Raji (cell line): ENCODE results near the gene P2RY6.

Experiments used
- POLR2A ChIP-seq: IDR thresholded peaks from 2 replicates; pipeline ENCODE4 v1.6.1; 2011; ENCODE audit warnings: low read depth, low read length, control low read depth; ENCODE audit not compliant: insufficient read depth

The P2RY6 gene

DNA sequence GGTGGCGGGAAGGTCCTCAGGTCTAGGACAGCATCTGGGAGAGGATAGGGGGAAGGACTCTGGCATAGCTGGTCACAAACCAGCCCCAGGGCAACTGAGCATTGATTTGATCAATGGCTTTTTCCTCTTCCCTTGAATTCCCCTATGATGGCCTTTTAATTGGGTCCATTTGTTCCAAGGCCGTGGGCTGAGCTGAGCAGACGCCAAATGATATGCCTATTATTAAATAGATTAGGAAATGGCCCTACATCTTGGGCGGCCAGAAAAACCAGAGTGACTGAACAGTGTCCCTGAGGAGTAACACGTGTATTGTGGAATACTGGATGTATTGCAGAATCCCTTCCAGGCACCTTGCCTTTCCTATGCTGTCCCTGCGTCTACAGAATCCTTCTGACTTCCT is 26.7 kb upstream of the P2RY6 start:
- TF ChIP-seq POLR2A, result no peak

- TF ChIP-seq POLR2A, result no peak
Observed at GRCh38 chr11:73246303-73246702, 25.8 kb upstream of the P2RY6 start.

- TF ChIP-seq POLR2A, result no peak
Observed at GRCh38 chr11:73248526-73249185, 23.5 kb upstream of the P2RY6 start.

DNA sequence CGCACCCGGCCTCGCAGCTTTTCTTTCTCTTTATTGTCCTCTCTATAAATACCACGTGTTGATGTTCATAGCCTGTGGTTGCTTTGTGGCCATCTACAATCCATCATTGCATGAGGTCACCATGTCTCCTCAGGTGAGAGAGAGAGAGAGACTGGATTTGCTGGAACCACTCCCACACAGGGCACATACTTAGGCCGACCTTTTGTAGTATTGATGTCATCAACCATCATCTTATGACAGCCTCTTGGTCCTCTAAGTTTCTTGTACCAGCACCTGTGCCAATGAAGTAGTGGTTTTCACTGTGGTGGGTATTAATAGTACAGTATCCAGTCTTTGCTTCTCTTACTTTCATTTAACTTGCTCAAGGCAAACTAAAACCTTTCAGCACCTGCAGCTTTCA is 22.8 kb upstream of the P2RY6 start:
- no peak for TF ChIP-seq POLR2A

DNA sequence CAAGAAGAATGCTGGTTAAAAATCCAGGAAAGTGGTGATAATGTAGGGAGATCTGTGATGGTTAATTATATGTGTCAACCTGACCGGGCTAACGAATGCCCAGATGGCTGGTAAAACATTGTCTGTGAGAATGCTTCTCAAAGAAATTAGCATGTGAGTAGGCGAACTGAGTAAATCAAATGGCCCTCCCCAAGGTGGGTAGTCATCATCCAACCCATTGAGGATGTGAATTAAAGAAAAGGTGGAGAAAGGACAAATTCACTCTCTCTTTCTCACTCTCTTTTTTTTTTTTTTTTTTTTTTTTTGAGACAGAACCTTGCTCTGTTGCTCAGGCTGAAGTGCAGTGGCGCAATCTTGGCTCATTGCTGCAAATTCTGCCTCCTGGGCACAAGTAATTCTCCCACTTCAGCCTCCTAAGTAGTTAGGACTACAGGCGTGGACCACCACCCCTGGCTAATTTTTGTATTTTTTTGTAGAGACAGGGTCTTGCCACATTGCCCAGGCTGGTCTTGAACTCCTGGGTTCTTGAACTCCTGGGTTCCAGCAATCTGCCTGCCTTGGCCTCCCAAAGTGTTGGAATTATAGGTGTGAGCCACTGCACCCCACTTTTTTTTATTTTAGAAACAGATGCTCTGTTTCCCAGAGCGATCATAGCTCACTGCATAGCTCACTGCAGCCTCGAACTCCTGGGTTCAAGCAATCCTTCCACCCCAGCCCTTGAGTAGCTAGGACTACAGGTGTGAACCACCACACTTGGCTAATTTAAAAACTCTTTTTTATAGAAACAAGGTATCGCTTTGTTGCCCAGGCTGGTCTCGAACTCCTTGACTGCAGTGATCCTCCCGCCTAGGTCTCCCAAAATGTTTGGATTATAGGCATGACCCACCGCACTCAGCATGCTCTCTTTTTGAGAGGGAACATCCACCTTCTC is 22.0 kb upstream of the P2RY6 start:
- TF ChIP-seq POLR2A, result no peak

- no peak for TF ChIP-seq POLR2A
Observed at GRCh38 chr11:73252577-73253191, 19.5 kb upstream of the P2RY6 start.

- TF ChIP-seq POLR2A, result no peak
Observed at GRCh38 chr11:73257342-73258103, 14.6 kb upstream of the P2RY6 start.

GRCh38 chr11:73258104-73259035 is 13.8 kb upstream of the P2RY6 start:
- TF ChIP-seq POLR2A, result no peak

DNA sequence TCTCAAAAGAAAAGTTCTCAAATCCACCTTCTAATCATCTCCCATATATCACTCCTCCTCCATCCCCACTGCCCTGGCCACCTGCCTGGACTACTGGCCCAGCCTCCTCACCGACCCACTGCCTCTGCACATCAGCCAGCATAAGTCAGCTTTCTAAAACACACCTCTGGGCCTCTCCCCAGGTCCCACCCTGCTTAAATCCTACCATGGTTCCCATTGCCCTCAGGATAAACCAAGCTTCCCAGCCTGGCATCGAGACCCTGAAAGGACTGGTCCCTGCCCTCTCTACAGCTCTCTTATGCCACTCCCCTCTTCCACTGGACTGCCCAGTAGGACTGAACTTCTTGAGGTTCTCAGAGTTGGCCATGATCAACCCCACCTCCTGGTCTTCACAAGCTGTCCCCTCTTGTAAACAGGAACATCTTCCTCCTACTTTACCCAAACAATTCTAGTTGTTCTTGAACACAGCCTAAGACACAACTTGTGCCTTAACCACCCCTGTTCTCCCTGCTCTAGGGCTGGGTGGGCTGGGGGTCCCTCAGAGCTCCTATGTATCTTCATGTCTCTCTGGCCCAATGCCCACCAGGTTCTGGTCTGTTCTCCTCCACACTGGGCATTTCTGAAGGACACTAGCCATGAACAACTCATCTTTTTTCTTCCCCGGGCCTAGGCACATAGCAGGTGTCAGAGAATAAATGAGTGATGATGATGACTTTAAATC is 12.6 kb upstream of the P2RY6 start:
- no peak for TF ChIP-seq POLR2A

DNA sequence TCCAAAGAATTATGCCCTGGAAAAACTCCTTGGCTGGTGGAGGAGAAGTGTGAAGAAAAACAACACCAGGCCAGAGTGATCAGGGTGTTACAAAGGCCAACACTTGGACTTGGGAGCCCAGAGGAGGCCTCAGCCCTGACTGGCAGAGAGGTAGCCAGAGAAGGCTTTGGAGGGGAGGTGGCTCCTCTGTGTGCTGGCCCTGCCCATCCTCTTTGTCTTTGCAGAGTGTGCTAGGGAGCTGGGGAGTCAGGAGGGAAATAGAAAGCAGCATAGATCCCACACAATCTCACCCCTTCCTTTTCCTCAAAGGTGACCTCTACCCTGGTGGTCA is 12.0 kb upstream of the P2RY6 start:
- TF ChIP-seq POLR2A, result no peak

DNA sequence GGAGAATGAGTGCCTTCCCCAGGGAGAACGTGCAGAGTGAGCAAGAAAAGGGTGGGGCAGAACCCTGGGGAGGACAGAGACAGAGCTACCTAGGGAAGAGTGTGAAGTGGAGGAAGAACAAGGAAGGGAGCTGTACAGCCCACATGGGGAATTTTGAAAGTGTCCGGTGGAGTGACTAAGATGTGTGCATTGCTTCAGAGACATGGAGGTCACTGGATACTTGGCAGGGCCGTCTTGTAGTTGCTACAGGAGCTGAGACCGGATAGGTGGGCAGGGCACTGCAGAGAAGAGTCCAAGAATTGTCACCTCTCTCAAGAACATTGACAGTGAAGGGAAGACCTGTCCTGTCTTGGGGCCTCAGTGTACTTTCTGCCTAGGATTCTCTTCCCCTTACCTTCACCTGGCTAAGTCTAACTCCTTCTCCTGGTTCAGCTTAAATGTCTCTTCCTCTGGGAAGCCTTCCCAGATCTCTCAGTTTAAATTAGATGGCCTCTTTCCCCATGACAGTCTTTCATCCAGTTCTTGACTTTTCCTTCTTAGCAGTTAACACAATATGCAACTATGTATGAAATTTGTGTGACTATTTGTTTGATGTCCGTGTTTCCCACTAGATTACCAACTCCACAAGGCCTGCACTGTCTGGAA is 9.2 kb upstream of the P2RY6 start:
- TF ChIP-seq POLR2A, result no peak

DNA sequence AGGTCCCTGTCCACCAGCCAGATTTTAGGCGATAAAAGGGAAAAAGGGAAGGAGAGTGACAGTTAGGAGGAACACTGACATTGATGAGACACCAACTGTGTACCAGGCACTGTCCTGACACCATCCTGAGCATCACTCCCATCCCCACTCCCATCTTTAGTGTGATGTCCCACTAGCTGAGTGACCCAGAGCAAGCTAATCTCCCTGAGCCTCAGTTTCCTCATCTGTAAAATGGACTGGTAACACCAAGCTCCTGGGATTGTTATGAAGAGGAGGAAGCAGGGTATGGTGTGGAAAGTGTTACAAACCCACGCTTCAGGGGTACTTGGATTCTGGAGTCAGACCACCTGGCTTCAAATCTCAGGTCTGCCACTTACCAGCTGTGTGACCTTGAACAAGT is 8.5 kb upstream of the P2RY6 start:
- no peak for TF ChIP-seq POLR2A

DNA sequence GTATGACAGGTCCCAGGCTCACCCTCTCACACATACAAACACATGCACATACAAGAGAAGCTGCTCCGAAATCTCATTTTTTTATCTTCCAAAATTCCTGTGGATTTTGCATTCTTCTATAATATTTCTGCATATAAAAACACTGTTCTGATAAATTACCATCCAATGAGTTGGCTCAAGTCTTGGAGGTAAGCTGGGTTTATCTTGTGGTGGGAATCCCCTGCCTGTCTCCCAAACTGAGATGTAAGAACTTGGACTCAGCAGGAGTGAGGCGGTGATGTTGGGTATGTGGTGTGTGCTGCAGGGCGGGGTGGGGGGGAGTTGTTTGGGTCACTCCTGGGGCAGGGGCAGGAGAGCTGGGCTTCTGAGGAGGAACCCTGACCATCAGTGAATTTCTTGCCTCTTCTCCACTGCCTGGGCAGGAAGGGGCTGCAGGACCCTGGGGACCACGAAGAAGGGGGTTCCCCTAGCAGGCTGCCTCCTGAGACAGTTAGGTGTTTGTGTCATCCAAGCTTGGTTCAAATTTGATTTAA is 6.8 kb upstream of the P2RY6 start:
- no peak for TF ChIP-seq POLR2A
